HepG2 (cell line): ENCODE data around the gene ANKRD30A. TPM values are rescaled to one million over a fixed set of nuclear protein-coding genes. Genes with fewer than 3 reads are reported as not detected.

ENCODE experiments used
- ATAC-seq: fragments of 200-7000 bp; cut with Tn5 transposase; 3 replicates; pipeline ENCODE4 v1.9.1; 2020; ENCODE audit warnings: mild to moderate bottlenecking, moderate library complexity
- BruUV-seq: library from RNA; stranded (reverse); fragments of 400-500 nt; replicated peaks from 2 replicates; lab custom pipeline; 2021; lab: Mats Ljungman, UMichigan
- CTCF ChIA-PET: fragments of 300-600 bp; formaldehyde crosslinking; extraction: SDS; loops from one replicate; lab custom pipeline; 2021; ENCODE audit warnings: low total read pairs, inconsistent platforms, low intra/inter-chr PET ratio; lab: Yijun Ruan, JAX
- POLR2A ChIA-PET: fragments of 350-600 bp; sonication (Branson Sonifier 250); formaldehyde crosslinking; loops from one replicate; lab custom pipeline; 2020; ENCODE audit warnings: antibody characterized with exemption, inconsistent platforms; lab: Yijun Ruan, JAX
- DNase-seq: peaks from one replicate; pipeline ENCODE4 v3.0.0-alpha.2; 2015; ENCODE audit warnings: low spot score
- FAIRE-seq: peaks from 3 replicates; lab custom pipeline; 2011; peaks lifted over from hg19 to GRCh38; lab: Jason Lieb, UNC
- H2AFZ ChIP-seq: one replicate; pipeline ENCODE4 v1.6.1; 2011; ENCODE audit warnings: low read length, inconsistent platforms
- H3K27ac ChIP-seq: fragments of 300-600 bp; 3 replicates; pipeline ENCODE4 v1.8.0; 2011; ENCODE audit warnings: mixed run types, mild to moderate bottlenecking, mixed read lengths, low read length, inconsistent platforms; ENCODE audit not compliant: insufficient read depth; ENCODE audit errors: extremely low read length
- H3K27me3 ChIP-seq, 2 experiments: fragments of 200-600 bp in 1 of 2; 2 replicates in 1 of 2; 3 replicates in 1 of 2; pipeline versions ENCODE4 v1.6.0 to v1.8.0; 2011; ENCODE audit warnings: low read length in 2 of 2, mild to moderate bottlenecking in 2 of 2, moderate library complexity in 2 of 2, inconsistent platforms in 1 of 2; ENCODE audit not compliant: insufficient read depth in 2 of 2, control insufficient read depth in 1 of 2
- H3K36me3 ChIP-seq, 2 experiments: fragments of 200-600 bp in 1 of 2; replicated peaks in 1 of 2; 2 replicates in 1 of 2; 3 replicates in 1 of 2; pipeline versions ENCODE4 v1.5.1 to v1.8.0; 2011; ENCODE audit warnings: low read length in 2 of 2, inconsistent platforms in 1 of 2; ENCODE audit not compliant: insufficient read depth in 2 of 2, control insufficient read depth in 1 of 2
- H3K4me1 ChIP-seq: 2 replicates; pipeline ENCODE4 v1.5.1; 2012; ENCODE audit warnings: low read length, inconsistent platforms; ENCODE audit not compliant: insufficient read depth
- H3K4me2 ChIP-seq: 2 replicates; pipeline ENCODE4 v1.6.0; 2011; ENCODE audit warnings: low read depth, low read length, inconsistent platforms
- H3K4me3 ChIP-seq, 3 experiments: fragments of 200-600 bp in 1 of 3; sonication (generic), shearing (Covaris generic) in 1 of 3; replicated peaks in 1 of 3; 2 replicates each; pipeline ENCODE4 v1.5.1; 2011 to 2016; ENCODE audit warnings: low read length in 3 of 3, inconsistent platforms in 2 of 3, low read depth in 2 of 3, mild to moderate bottlenecking in 2 of 3, control low read depth in 1 of 3, mixed read lengths in 1 of 3; ENCODE audit not compliant: insufficient read depth in 1 of 3
- H3K79me2 ChIP-seq: one replicate; pipeline ENCODE4 v1.6.1; 2011; ENCODE audit warnings: low read length, inconsistent platforms; ENCODE audit not compliant: insufficient read depth
- H3K9ac ChIP-seq: 2 replicates; pipeline ENCODE4 v1.6.0; 2011; ENCODE audit warnings: mild to moderate bottlenecking, low read depth, low read length, inconsistent platforms; ENCODE audit not compliant: insufficient read depth
- H3K9me3 ChIP-seq: 2 replicates; pipeline ENCODE4 v1.5.1; 2012; ENCODE audit warnings: mild to moderate bottlenecking, low read length
- H4K20me1 ChIP-seq: 2 replicates; pipeline ENCODE4 v1.6.0; 2011; ENCODE audit warnings: inconsistent platforms, mild to moderate bottlenecking, low read length, moderate library complexity; ENCODE audit not compliant: insufficient read depth
- CREB1 ChIP-seq, 2 experiments: fragments of 450-650 bp in 1 of 2; IDR thresholded peaks; 2 replicates each; pipeline ENCODE4 v1.6.1; 2016 to 2017; ENCODE audit warnings: control low read depth in 1 of 2, mild to moderate bottlenecking in 1 of 2, missing compliant biosample characterization in 1 of 2, missing genetic modification characterization in 1 of 2
- DR1 ChIP-seq: sonication (generic); formaldehyde crosslinking; IDR thresholded peaks from 2 replicates; pipeline ENCODE4 v1.8.0; 2021; ENCODE audit warnings: mild to moderate bottlenecking, missing genetic modification reagents, inconsistent platforms
- KLF13 ChIP-seq: sonication (generic); formaldehyde crosslinking; IDR thresholded peaks from 2 replicates; pipeline ENCODE4 v1.4.0; 2020; ENCODE audit warnings: mild to moderate bottlenecking, missing genetic modification reagents
- MXD4 ChIP-seq: IDR thresholded peaks from 2 replicates; pipeline ENCODE4 v1.6.1; 2016; ENCODE audit warnings: mild to moderate bottlenecking, missing biosample characterization, missing genetic modification reagents
- RXRB ChIP-seq: IDR thresholded peaks from 2 replicates; pipeline ENCODE4 v1.6.1; 2016; ENCODE audit warnings: borderline replicate concordance, missing genetic modification reagents, missing compliant biosample characterization
- SUZ12 ChIP-seq: fragments of 150-350 bp; IDR thresholded peaks from 2 replicates; pipeline ENCODE4 v1.6.1; 2014; ENCODE audit warnings: low read depth, low read length
- ZNF253 ChIP-seq: sonication (generic); formaldehyde crosslinking; IDR thresholded peaks from 2 replicates; pipeline ENCODE4 v1.8.0; 2022; ENCODE audit warnings: mild to moderate bottlenecking, missing genetic modification reagents, borderline replicate concordance
- ZNF567 ChIP-seq: sonication (generic); formaldehyde crosslinking; IDR thresholded peaks from 2 replicates; pipeline ENCODE4 v1.8.1; 2023; ENCODE audit warnings: mild to moderate bottlenecking, missing genetic modification reagents, borderline replicate concordance
- WGBS: methylation state at CpG from one replicate; pipeline ENCODE4 v1.1.6; 2017; ENCODE audit warnings: low lambda C conversion rate; 5-methylcytosine and 5-hydroxymethylcytosine counted together
- in situ Hi-C: cut with HindIII; loops from 2 replicates; pipeline ENCODE4 v1.10.0; 2017; ENCODE audit warnings: low pct_unique_long_range_greater_than_20kb; ENCODE audit not compliant: extremely low pct_ligation_motif_present
- intact Hi-C: fragments of 100-400 bp; cut with micrococcal nuclease; formaldehyde crosslinking; loops from one replicate; pipeline ENCODE4 v1.10.0; 2022; ENCODE audit not compliant: unreplicated experiment
- polyA plus RNA-seq, 8 experiments: library from polyadenylated mRNA; depleted of rRNA in 3 of 8; stranded (reverse) in 7 of 8; unstranded in 1 of 8; fragments of >200 nt; fragmentation: Illumina TruSeq in 4 of 8; extraction: Trizol in 4 of 8; gene quantifications; 2 replicates each; pipeline versions ENCODE4 v1.2.1 to v1.2.3, GENCODE V29; 2011 to 2016; ENCODE audit warnings: low read depth in 4 of 8, missing spikeins in 1 of 8, mixed read lengths in 1 of 8; ENCODE audit not compliant: insufficient read depth in 1 of 8
- small RNA-seq, 3 experiments: library from RNA; depleted of rRNA; stranded (forward); fragments of <200 nt; gene quantifications; one replicate each; pipeline ENCODE3, GENCODE V24; 2012; ENCODE audit warnings: low read depth in 2 of 3, low replicate concordance in 1 of 3; ENCODE audit not compliant: insufficient read length in 3 of 3, insufficient read depth in 2 of 3
- total RNA-seq, 5 experiments: library from RNA; depleted of rRNA; stranded (reverse); fragments of >200 nt; fragmentation: Illumina TruSeq; extraction: Trizol; gene quantifications; 2 replicates each; pipeline ENCODE4 v1.2.3, GENCODE V29; 2016; ENCODE audit warnings: low read depth in 1 of 5

Gene ANKRD30A
- total and polyA plus RNA-seq, 2 of the 13 experiments (the other 11 are each of a cell fraction or from before 2014, with no cell fraction given), result not detected

DNA sequence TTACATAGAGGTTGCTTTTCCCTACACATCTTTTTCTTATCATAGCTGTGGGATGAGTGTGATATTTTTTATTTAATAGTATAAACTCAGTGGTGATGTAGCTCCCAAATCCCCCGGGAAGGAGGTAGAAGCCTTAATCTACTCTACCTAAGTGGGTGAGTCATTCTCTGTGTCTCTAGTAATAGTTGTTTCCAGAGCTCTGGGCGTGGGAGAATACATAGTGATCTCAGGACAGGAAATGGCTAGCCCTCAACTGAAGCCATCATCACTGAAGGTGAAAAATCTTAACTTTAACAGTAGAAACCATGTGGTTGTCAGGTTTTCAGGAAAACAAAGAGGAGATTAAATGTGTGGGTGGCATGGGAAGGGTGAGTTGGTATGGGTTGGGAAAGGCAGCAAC, 278.4 kb downstream of the ANKRD30A start:
- no peaks in the 10 kb centered on the region for H3K79me2 ChIP-seq
- no peak for TF ChIP-seq ZNF567 (CRISPR knock-in tag)
- no peak for TF ChIP-seq ZNF253
- TF ChIP-seq CREB1 (IDR thresholded peaks at IDR 0.05), result no peak
- TF ChIP-seq CREB1 (CRISPR knock-in tag; IDR thresholded peaks at IDR 0.05), result no peak
- no peak for TF ChIP-seq KLF13 (CRISPR knock-in tag)
- no peak for TF ChIP-seq DR1 (CRISPR knock-in tag)
- no peak for TF ChIP-seq MXD4 (CRISPR knock-in tag)
- TF ChIP-seq SUZ12, result no peak
- no peak for TF ChIP-seq RXRB (CRISPR knock-in tag)
- ATAC-seq (no peak), DNase-seq (no peak), FAIRE-seq (no peak)
- in situ Hi-C loops (no loop called here), intact Hi-C loops (no loop called here)
- no TSS peak for BruUV-seq
- ChIA-PET POLR2A (no interaction called here), CTCF (no interaction called here)
- H3K9me3 ChIP-seq, result no peaks in the 10 kb centered on the region; the same call in 1 of the 2 replicates
- H3K4me3 ChIP-seq, result no peak overlapping the region
- no peak overlapping the region for H3K9ac ChIP-seq
- no peak overlapping the region for H2AFZ ChIP-seq
- no peak overlapping the region for H3K27ac ChIP-seq
- H3K27me3 ChIP-seq, result no peaks in the 10 kb centered on the region; a peak in 1 of 5 replicates
- H3K4me1 ChIP-seq, result no peaks in the 10 kb centered on the region
- no peak overlapping the region for H3K4me2 ChIP-seq
- no peaks in the 10 kb centered on the region for H3K36me3 ChIP-seq
- H4K20me1 ChIP-seq, result no peaks in the 10 kb centered on the region
- 0% methylated on average over 2 of the region's 2 CpGs for WGBS

Small RNA genes within 50 kb of the gene (small RNA-seq; reads per million reads assigned to genes)
- gene RF00019 (0 reads per million in 3 experiments), gene RN7SL314P (0 reads per million in 3 experiments), gene RNU6-811P (0 reads per million in 3 experiments)
